GM19452 (cell line): ENCODE results near the gene SFTPD.
"Not testable (repeated sequence)": the region's sequence is repeated elsewhere in the genome, so short reads cannot be mapped to it uniquely, and the experiment has no call there.

Experiments used
- ATAC-seq: cut with Tn5 transposase; IDR thresholded peaks from one replicate; pipeline ENCODE4 v1.9.1; 2021; ENCODE audit not compliant: unreplicated experiment

The SFTPD gene

DNA sequence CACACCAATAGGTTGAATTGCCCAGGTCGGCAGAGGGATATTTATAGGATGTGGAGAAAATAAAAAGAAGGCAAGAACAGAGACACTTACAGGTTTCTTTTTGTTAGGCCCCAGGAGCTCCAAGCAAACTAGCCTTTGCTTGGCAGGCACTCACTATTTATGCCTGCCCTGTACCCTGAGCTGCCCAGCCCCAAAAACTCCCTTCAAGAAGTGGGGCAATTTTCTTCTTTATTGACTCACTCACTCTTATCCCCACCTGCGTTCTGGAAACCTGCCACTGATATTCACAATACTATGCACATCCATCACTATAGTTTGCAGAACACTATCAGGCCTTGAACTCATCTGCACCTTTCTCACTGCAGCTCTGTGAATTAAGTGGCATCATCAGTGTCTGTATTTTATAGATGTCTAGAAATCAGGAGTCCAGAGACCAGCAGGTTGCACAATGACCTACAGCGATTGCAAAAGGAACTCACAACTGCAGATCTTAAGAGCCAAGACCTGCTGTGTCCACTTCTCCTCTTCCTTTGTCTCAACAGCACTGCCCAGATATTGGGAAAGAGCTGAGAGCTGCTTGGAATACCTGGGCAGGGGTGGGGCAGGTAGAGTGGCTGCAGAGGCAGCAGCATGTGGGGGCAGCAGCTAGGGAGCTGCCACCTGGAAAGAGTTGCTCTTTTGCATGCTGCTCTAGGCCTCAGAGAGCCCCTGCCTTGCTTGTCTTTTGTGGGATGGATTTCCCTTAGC is at the start of gene SFTPD:
SFTPD (minus strand) TSS at position 130 of the 747 bp plus-strand sequence. CDS start 2,446 bp downstream, outside the sequence.
- ATAC-seq = no peak

DNA sequence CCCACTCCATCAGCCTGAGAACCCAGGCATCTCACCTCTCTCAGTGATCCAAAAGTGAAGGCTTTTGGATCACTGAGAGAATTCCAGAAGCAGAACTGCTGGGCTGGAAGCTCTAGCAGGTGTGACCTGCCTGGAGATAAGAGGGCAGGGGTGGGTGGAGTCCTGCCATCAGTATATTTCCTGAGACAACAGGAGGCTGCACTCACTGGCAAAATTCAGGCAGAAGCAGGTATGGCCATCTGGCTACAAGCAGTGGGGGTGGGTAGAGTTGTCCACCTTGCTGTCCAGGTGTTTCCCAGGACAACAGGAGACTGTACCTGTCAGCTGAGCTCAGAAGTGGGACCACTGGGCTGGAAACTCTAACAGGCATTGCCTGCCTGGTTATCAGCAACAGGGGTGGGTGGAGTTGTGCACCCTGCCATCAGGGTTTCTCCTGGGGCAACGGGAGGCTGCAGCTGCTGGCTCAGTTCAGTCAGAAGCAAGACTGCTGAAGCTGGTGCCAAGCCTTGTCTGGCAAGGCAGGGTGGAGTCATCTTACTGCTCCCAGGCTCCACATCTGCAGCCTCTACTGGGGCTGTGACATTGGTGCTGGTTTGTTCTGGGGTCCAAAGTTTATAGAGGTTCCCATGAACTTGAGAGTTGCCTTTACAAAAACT is 47.2 kb upstream of the SFTPD start:
- no peak for ATAC-seq

DNA sequence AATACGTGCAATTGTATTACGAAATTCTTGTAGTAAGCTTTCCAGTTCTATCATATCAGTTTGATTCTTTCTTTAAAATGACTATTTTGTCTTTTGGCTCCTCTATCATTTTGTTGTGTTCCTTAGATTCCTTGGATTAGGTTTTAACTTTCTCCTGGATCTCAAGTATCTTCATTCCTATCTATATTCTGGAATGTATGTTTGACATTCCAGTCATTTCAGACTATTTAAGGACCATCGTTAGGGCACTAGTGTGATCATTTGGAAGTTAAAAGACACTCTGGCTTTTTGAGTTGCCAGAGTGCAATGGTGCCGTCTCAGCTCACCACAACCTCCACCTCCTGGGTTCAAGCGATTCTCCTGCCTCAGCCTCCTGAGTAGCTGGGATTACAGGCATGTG is 45.7 kb upstream of the SFTPD start:
- no peak for ATAC-seq

DNA sequence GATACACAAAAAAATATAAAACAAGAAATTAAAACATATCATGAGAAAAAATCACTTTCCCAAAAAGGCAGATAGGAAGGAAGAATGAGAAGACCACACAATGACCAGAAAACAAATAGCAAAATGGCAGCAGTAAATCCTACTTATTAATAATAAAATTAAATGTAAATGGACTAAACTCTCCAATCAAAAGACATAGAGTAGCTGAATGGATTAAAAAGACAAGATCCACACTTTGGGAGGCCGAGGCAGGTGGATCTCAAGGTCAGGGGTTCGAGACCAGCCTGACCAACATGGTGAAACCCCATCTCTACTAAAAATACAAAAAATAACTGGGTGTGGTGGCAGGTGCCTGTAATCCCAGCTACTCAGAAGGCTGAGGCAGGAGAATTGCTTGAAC is 39.3 kb upstream of the SFTPD start:
- not testable (repeated sequence) for ATAC-seq

DNA sequence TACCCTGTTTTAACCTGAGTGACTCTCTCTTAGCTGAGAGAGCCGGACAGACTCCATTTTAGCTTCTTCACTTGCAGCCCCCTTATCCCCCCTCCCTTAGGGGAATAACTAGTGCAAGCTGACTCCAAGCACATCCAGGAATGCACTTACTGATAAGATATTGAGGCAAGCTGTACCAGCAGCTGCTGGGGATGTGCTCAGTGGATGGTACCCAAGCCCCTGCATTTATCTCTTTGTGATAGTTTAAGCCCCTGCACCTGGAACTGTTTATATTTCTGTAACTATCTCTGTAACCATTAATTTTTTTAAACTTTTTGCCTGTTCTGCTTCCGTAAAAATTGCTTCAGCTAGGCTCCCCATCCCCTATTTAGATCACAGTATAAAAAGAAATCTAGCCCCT is 37.8 kb upstream of the SFTPD start:
- not testable (repeated sequence) for ATAC-seq

DNA sequence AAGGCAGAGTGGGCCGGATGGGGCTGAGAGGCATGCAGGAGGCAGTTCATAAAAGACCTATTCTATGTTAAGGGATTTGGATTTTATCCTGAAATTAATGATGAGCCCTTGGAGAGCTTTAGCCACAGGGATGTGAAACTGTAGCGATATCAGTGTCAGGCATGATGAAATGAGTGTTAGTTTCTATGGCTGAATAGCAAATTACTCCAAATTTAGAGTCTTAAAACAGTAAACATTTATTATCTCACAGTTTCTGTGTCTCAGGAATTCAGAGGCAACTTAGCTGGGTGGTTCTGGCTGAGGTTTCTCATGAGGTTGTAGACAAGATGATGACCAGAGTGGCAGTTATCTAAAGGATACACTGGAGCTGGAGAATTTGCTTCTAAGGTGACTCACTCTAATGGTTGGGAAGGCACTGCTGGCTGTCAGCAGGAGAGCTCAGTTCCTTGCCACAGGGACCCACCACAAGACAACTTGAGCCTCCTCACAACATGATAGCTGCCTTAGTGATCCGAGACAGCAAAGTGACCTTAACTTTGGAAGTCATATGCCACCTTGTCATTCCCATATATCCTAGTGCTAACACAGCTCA is 36.7 kb upstream of the SFTPD start:
- no peak for ATAC-seq

DNA sequence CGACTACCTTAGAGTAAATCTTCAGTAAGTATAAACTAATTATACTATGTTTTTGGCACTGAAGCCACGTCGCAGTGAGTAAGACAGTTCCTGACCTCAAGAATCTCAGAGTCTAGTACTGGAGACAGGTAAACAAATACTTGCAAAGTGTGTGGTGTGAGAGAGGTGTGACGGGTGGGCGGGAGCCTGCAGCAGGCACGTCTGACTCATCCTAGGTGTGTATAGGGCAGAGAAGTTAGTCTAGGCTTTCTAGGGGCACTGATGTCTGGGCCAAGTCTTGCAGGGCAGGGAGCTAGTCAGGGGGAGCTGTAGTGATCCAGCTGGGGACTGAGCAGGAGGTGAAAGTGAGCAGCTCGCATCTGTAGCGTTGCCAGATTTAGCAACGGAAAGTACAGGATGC is 35.9 kb upstream of the SFTPD start:
- no peak for ATAC-seq

DNA sequence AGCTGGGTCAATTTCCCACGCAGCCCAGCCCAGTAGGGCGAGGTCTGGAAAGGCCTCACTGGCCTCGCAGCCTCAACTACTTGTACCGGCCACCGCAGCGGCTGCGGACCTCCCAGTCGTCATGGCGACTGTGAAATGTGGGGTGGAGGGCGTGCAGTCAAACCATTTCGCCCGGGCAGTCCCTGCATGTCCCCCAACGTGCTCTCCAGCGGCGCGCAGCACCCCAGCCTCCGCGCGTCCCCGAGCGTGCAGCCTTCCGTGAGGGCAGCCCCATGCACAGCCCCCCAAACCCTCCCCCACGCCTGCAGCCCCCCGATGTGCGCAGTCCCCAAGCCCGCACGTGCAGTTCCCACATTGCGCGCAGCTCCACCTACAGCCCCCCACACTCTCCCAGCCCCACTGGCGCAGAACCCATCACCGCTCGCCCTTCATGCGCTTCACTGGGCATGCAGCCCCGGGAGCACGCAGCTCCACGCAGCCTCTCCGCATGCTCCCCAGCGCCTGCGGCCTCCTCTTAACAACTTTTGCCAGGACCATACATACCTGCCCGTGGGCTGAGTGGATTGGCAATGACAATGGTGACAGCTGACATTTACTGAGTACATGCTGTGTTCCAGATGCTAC is 34.5 kb upstream of the SFTPD start:
- no peak for ATAC-seq

DNA sequence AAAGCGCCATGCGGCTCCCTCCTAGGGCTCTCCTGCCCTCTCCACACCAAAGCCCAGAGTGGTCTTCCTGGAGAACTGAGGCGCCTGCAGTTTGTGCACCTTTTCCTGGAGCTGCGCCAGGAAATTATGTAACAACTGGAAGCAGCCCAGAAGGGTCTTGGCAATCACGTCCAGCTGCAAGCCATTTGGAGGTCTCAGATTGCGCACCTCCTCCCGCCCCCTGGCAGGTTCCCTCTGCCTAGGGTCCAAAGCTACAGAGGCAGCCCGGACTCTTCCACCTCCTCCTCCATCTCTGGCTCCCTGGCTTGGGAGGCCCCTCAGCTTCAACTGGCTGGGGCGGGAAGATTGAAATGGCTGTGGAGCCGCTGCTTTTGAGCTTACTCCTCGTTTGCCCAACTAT is 34.0 kb upstream of the SFTPD start:
- ATAC-seq = no peak

DNA sequence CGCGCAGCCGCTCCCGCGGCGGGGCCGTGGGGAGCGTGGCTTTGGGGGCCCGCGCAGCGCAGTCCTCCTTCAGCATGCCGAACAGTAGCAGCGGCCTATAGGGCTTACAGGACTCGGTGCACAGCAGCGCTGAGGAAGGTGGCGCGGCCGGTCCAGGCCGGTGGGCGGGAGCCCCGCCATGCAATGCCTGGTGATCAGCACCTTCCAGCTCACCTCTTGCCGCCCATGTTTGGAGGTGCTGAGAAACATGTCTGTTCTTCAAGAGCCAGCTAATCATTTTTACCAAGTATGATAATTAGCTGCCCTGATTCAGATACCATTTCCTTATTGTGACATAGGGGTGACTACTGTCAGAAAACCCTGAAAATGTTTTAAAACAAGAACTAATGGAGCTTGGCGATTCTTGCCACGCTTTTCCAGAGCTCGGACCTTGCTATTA is 33.5 kb upstream of the SFTPD start:
- no peak for ATAC-seq

DNA sequence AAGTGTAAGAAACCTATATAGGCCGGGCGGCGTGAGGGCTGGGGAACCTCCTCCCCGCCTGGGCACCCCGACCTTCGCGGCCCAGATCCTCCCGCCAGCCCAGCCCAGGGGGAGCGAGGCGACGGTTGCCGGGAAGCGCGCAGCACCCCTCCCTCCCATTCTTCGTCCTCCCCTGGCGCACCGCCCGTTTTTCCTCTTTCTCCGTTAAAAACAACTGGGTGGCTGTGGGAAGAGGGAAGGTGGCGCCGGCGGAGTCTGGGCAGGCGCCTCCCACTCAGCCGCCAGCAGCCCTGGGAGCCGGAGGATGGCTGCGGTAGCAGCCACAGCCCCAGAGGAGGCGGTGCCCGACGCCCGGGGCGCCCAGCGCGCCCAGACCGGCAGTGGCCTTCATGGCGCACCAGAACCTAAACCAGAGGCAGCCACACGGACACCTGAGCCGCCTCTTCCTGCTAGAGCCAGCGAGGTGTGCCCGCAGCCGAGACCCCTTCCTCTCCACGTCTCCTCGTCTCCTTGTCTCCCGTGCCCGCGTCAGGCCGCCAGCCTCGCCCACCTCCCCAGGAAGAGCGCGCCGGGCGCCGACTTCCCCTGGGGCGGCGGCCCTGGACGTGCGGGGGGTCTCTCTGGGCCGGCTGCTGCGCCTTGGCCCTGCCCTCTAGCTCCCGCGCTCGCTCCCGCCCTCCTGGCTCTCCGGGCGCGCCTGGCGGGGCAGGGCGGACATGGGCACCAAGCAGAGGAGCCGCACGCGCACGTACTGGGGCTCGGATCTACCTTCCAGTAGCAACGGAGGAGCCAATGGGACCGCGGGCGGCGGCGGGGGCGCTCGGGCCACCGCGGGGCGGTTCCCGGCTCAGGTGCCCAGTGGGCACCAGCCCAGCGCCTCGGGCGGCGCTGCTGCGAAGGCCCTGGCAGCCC is 32.8 kb upstream of the SFTPD start:
- no peak for ATAC-seq

DNA sequence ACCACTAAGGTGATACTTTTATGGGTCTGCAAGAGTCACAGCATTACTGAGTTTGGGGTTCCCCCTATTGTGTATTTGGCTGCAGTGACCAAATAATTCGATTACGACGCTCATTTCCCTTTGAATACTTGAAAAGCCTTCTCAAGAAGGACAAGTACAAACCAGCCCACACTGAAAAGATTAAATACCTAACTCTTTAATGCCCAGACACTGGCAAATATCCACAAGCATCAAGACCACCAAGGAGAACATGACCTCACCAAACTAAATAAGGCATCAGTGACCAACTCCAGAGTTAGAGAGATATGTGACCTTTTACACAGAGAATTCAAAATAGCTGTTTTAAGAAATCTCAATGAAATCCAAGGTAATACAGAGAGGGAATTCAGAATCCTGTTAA is 31.8 kb upstream of the SFTPD start:
- no peak for ATAC-seq

DNA sequence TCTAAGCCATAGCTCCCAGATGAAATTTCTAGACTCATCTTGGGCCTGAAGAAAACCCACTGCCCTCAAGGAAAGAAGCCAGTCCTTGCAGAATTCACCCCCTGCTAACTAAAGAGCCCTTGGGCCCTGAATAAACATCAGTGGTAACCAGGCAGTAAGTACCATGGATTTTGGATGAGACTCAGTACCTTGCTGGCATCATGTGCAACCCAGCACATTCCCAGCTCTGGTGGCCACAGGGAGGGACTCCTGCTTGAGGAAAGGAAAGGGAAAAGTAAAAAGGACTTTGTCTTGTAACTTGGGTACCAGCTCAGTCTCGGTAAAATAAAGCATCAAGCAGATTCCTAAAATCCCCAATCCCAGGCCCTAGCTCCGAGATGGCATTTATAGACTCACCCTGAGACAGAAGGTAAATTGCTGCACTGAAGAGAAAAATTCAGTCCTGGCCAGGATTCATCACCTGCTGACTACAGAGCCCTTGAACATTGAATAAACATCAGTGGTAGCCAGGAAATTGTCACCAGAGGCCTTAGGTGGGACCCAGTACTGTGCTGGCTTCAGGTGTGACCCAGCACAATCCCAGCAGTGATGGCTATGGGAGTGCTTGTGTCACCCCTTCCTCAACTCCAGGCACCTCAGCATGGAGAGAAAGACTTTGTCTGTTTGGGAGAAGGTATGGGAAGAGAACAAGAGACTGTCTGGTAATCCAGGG is 31.2 kb upstream of the SFTPD start:
- ATAC-seq = no peak

DNA sequence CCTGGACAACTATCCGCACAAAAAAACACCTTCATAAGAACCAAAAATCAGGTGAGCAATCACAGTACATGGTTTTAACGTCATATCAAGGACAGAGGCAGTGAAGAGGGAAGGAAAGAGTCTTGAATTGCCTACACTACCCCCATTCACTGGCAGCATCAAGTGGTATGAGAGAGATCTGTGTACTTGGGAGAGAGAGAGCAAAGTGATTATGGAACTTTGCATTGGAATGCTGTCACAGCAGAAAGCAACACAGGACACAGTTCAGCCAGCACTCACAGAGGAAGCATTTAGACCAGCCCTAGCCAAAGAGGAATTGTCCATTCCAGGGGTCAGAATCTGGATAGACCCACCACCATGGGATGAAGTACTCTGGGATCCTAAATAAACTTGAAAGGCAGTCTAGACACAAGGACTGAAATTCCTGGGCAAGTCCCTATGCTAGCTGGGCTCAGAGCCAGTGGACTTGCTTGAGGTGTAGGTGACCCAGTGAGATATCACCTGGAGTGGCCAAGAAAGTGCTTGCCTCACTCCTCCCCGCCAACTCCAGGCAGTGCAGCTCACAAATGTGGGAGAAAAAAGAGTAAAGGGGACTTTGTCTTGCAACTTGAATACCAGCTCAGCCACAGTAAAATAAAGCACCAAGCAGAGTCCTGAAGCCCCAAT is 30.5 kb upstream of the SFTPD start:
- no peak for ATAC-seq

DNA sequence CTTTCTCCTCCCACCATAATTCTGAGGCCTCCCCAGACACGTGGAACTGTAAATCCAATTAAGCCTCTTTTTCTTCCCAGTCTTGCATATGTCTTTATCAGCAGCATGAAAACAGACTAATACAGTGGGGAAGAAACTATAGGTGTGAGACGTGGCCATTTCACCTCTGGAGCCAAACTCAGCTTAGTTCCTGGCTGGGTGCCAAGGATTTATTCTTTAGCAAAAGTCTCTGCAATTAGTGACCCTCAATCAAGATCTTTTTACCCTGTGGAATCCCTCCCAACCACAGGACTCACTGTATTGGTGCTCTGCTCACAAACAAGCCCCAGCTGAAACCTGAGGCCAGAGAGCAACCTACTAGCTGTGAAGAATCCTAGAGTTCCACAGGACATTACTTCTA is 28.1 kb upstream of the SFTPD start:
- no peak for ATAC-seq

DNA sequence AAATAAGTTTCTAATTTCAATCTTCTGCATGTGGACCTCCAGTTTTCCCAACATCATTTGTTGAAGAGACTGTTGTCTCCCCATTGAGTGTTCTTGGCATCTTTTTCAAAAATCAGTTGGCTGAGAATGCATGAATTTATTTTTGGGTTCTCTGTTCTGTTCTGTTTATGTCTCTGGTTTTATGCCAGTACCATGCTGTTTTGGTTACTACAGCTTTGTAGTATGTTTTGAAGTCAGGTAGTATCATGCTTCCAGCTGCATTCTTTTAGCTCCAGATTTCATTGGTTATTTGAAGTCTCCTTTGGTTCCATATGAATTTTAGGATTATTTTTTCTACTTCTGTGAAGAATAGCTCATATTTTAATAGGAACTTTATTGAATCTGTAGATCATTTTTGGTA is 21.2 kb upstream of the SFTPD start:
- no peak for ATAC-seq

DNA sequence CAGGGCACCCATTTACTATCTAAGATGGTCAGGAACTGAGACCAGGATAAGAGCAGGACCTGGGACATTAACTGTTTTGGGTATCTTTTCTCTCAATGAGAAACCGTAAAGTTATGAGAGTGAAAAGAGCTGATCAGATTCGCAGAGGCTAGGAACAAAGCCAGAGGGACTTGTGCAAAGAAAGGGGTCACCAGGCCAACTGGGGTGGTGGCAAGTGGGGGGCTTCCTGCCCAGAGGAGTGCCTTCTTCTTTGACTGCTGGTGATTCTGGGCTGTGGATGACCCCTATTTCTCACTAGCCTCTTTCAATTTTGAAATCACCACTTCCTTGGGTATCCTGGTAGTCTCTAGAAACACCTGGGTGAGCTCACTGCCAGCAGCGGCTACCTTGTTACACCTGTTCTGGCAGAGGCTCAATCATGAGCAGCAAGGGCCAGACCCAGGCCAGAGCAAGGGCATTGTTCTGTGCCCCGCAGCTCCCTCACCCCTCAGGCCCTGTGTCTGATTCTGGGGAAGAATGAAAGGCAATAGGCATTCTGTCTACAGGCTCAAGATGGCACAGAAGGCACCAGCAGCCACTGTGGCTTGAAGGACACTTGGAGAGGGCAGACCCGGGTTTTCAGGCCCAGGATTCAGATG is 999 bp downstream of the SFTPD start:
- ATAC-seq = no peak

DNA sequence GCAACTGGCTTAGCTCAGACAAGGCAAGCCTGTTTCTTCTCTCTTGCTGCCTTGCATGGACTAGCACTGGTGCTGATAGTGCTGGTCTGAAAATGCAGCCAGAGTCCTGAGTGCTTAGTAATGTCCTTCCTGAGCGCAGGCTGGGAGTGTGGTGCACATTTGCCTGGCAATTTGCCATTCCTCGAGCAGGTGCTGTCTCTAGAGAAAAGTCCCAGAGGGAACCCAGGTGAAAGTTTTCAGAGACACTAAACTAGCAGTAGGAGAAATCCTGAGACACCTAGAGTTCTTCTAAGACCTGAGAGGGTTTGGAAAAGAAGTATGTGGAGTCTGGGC is 1.9 kb downstream of the SFTPD start:
- ATAC-seq = no peak
